H1 (cell line): ENCODE results near the gene HIP1. TPM values are rescaled to one million over a fixed set of nuclear protein-coding genes. Genes with fewer than 3 reads are reported as not detected.

ENCODE experiments used
- CTCF ChIA-PET: fragments of 300-600 bp; sonication (Branson Sonifier 250); formaldehyde crosslinking; loops from one replicate; lab custom pipeline; 2021; ENCODE audit not compliant: partially characterized antibody; lab: Charles Lee
- POLR2A ChIA-PET: fragments of 300-600 bp; sonication (Branson Sonifier 250); formaldehyde crosslinking; loops from one replicate; lab custom pipeline; 2021; ENCODE audit warnings: inconsistent platforms; ENCODE audit not compliant: partially characterized antibody; lab: Charles Lee
- DNase-seq, 2 experiments: peaks; one replicate each; pipeline versions ENCODE4 v3.0.0 to v3.0.0-alpha.2; 2010 to 2022; ENCODE audit warnings: low spot score in 2 of 2, low read depth in 1 of 2, mixed read lengths in 1 of 2
- FAIRE-seq: peaks from 2 replicates; lab custom pipeline; 2011; peaks lifted over from hg19 to GRCh38; lab: Jason Lieb, UNC
- H2AFZ ChIP-seq: 2 replicates; pipeline ENCODE4 v1.8.1; 2012; ENCODE audit warnings: low read length, inconsistent platforms
- H2AK5ac ChIP-seq: 2 replicates; pipeline ENCODE4 v1.6.1; 2013; ENCODE audit warnings: low read depth, low read length
- H2BK120ac ChIP-seq: replicated peaks from 2 replicates; pipeline ENCODE3; 2013; ENCODE audit warnings: low read depth, low read length, inconsistent platforms
- H2BK12ac ChIP-seq: 2 replicates; pipeline ENCODE4 v1.6.1; 2013; ENCODE audit warnings: low read depth, low read length
- H2BK15ac ChIP-seq: 2 replicates; pipeline ENCODE4 v1.6.1; 2013; ENCODE audit warnings: low read length
- H2BK20ac ChIP-seq: 2 replicates; pipeline ENCODE4 v1.6.1; 2013; ENCODE audit warnings: low read length
- H2BK5ac ChIP-seq: 2 replicates; pipeline ENCODE4 v1.6.1; 2013; ENCODE audit warnings: low read depth, low read length
- H3K14ac ChIP-seq: 2 replicates; pipeline ENCODE4 v1.6.1; 2013; ENCODE audit warnings: inconsistent platforms; ENCODE audit not compliant: insufficient read length
- H3K18ac ChIP-seq: 2 replicates; pipeline ENCODE4 v1.6.1; 2013; ENCODE audit warnings: low read length; ENCODE audit errors: extremely low read depth
- H3K23ac ChIP-seq: 2 replicates; pipeline ENCODE4 v1.6.1; 2013; ENCODE audit warnings: inconsistent platforms; ENCODE audit not compliant: insufficient read length
- H3K23me2 ChIP-seq: 2 replicates; pipeline ENCODE4 v1.6.1; 2013; ENCODE audit warnings: low read depth, low read length
- H3K27ac ChIP-seq: 2 replicates; pipeline ENCODE4 v1.6.1; 2011; ENCODE audit warnings: low read depth, low read length, inconsistent platforms
- H3K27me3 ChIP-seq, 4 experiments: replicated peaks in 1 of 4; 1 replicate in 1 of 4; 2 replicates in 3 of 4; pipeline versions ENCODE4 v1.6.1 to v1.8.1; 2011 to 2013; ENCODE audit warnings: low read length in 3 of 4, mild to moderate bottlenecking in 3 of 4, inconsistent platforms in 2 of 4, mixed read lengths in 2 of 4, moderate library complexity in 1 of 4; ENCODE audit not compliant: control insufficient read depth in 3 of 4, insufficient read depth in 3 of 4; ENCODE audit errors: extremely low read depth in 1 of 4
- H3K36me3 ChIP-seq, 4 experiments: 2 replicates each; pipeline versions ENCODE4 v1.6.1 to v1.8.1; 2011 to 2013; ENCODE audit warnings: mild to moderate bottlenecking in 4 of 4, low read length in 3 of 4, moderate library complexity in 2 of 4, control low read depth in 1 of 4, inconsistent platforms in 1 of 4; ENCODE audit not compliant: insufficient read depth in 4 of 4, control insufficient read depth in 2 of 4
- H3K4ac ChIP-seq: replicated peaks from 2 replicates; pipeline ENCODE3; 2013; ENCODE audit warnings: low read length, low read depth, mixed read lengths, inconsistent platforms; ENCODE audit not compliant: insufficient read length
- H3K4me1 ChIP-seq, 4 experiments: replicated peaks in 1 of 4; 1 replicate in 1 of 4; 2 replicates in 3 of 4; pipeline versions ENCODE4 v1.6.1 to v1.8.1; 2011 to 2013; ENCODE audit warnings: low read length in 3 of 4, inconsistent platforms in 2 of 4, mixed read lengths in 1 of 4; ENCODE audit not compliant: insufficient read depth in 4 of 4, control insufficient read depth in 3 of 4
- H3K4me2 ChIP-seq, 2 experiments: 2 replicates each; pipeline versions ENCODE4 v1.6.1 to v1.8.1; 2011 to 2013; ENCODE audit warnings: low read depth in 2 of 2, low read length in 2 of 2, control low read depth in 1 of 2, inconsistent platforms in 1 of 2, mild to moderate bottlenecking in 1 of 2; ENCODE audit not compliant: insufficient read depth in 1 of 2
- H3K4me3 ChIP-seq, 4 experiments: fragments of 200-600, 300-600 bp in 1 of 4; sonication (generic), shearing (Covaris generic), sonication (Bioruptor Twin) in 1 of 4; 2 replicates each; pipeline versions ENCODE4 v1.5.1 to v1.8.1; 2011 to 2016; ENCODE audit warnings: low read length in 4 of 4, low read depth in 3 of 4, control low read depth in 2 of 4, inconsistent platforms in 2 of 4, mild to moderate bottlenecking in 2 of 4, mixed read lengths in 1 of 4, moderate library complexity in 1 of 4; ENCODE audit not compliant: insufficient read depth in 2 of 4; ENCODE audit errors: extremely low read depth in 1 of 4
- H3K56ac ChIP-seq: replicated peaks from 2 replicates; pipeline ENCODE3; 2013; ENCODE audit warnings: low read depth, mild to moderate bottlenecking, mixed read lengths, low read length, inconsistent platforms; ENCODE audit not compliant: insufficient read length
- H3K79me1 ChIP-seq: 2 replicates; pipeline ENCODE4 v1.6.1; 2013; ENCODE audit warnings: low read depth, low read length, control low read depth
- H3K79me2 ChIP-seq, 2 experiments: 2 replicates each; pipeline versions ENCODE4 v1.6.1 to v1.8.1; 2012 to 2013; ENCODE audit warnings: low read length in 2 of 2, mild to moderate bottlenecking in 2 of 2, inconsistent platforms in 1 of 2; ENCODE audit not compliant: insufficient read depth in 2 of 2, control insufficient read depth in 1 of 2
- H3K9ac ChIP-seq, 4 experiments: replicated peaks in 1 of 4; 1 replicate in 1 of 4; 2 replicates in 3 of 4; pipeline versions ENCODE4 v1.6.1 to v1.8.1; 2011 to 2013; ENCODE audit warnings: low read depth in 3 of 4, low read length in 3 of 4, control low read depth in 2 of 4, mild to moderate bottlenecking in 2 of 4, moderate library complexity in 2 of 4, inconsistent platforms in 1 of 4; ENCODE audit errors: extremely low read depth in 1 of 4
- H3K9me3 ChIP-seq, 2 experiments: 2 replicates each; pipeline versions ENCODE4 v1.6.1 to v1.8.1; 2012 to 2013; ENCODE audit warnings: mild to moderate bottlenecking in 2 of 2, moderate library complexity in 2 of 2, control low read depth in 1 of 2, inconsistent platforms in 1 of 2, low read depth in 1 of 2, low read length in 1 of 2, mixed read lengths in 1 of 2; ENCODE audit not compliant: insufficient read depth in 2 of 2
- H4K20me1 ChIP-seq, 2 experiments: replicated peaks in 1 of 2; 2 replicates each; pipeline versions ENCODE3 to v1.8.1; 2011 to 2013; ENCODE audit warnings: inconsistent platforms in 2 of 2, low read length in 2 of 2, mild to moderate bottlenecking in 1 of 2; ENCODE audit not compliant: insufficient read depth in 2 of 2, control insufficient read depth in 1 of 2
- H4K5ac ChIP-seq: 2 replicates; pipeline ENCODE4 v1.6.1; 2013; ENCODE audit warnings: low read length, low read depth, mixed read lengths, inconsistent platforms; ENCODE audit not compliant: insufficient read length
- H4K8ac ChIP-seq: 2 replicates; pipeline ENCODE4 v1.8.0; 2013; ENCODE audit warnings: mild to moderate bottlenecking, moderate library complexity, low read length, inconsistent platforms; ENCODE audit not compliant: insufficient read depth; ENCODE audit errors: extremely low read depth
- H4K91ac ChIP-seq: replicated peaks from 2 replicates; pipeline ENCODE3; 2013; ENCODE audit warnings: low read length, mixed read lengths, inconsistent platforms; ENCODE audit not compliant: insufficient read length
- CREB1 ChIP-seq: IDR thresholded peaks from 2 replicates; pipeline ENCODE4 v1.6.1; 2012; ENCODE audit warnings: inconsistent platforms
- POLR2AphosphoS5 ChIP-seq: IDR thresholded peaks from 2 replicates; pipeline ENCODE4 v1.6.1; 2011; ENCODE audit warnings: low read depth, low read length
- RAD21 ChIP-seq, 2 experiments: IDR thresholded peaks in 1 of 2; conservative IDR thresholded peaks in 1 of 2; 2 replicates each; pipeline ENCODE4 v1.6.1; 2011; ENCODE audit warnings: low read depth in 2 of 2, low read length in 2 of 2, improper control_type of control experiment in 1 of 2, inconsistent platforms in 1 of 2, mild to moderate bottlenecking in 1 of 2, moderate library complexity in 1 of 2
- SIX5 ChIP-seq: IDR thresholded peaks from 2 replicates; pipeline ENCODE4 v1.6.1; 2011; ENCODE audit warnings: mild to moderate bottlenecking, low read depth, low read length
- SP2 ChIP-seq: IDR thresholded peaks from 2 replicates; pipeline ENCODE4 v1.6.1; 2012; ENCODE audit warnings: mild to moderate bottlenecking, low read length, inconsistent platforms
- TAF1 ChIP-seq: IDR thresholded peaks from 2 replicates; pipeline ENCODE4 v1.6.1; 2011; ENCODE audit warnings: mild to moderate bottlenecking, low read depth, low read length
- TBP ChIP-seq: IDR thresholded peaks from 2 replicates; pipeline ENCODE4 v1.6.1; 2011; ENCODE audit warnings: low read depth, low read length, improper control_type of control experiment
- USF2 ChIP-seq: IDR thresholded peaks from 2 replicates; pipeline ENCODE4 v1.6.1; 2011; ENCODE audit warnings: low read length, improper control_type of control experiment
- WGBS, 2 experiments: shearing (Covaris generic) in 1 of 2; methylation state at CpG; one replicate each; pipeline versions ENCODE4 v1.1.6 to v1.1.7; 2013 to 2015; ENCODE audit warnings: low lambda C conversion rate in 2 of 2, mixed read lengths in 2 of 2, inconsistent platforms in 1 of 2, low coverage in 1 of 2, missing lambda C conversion rate in 1 of 2; ENCODE audit not compliant: insufficient replicate concordance in 2 of 2, insufficient coverage in 1 of 2, insufficient read length in 1 of 2; ENCODE audit errors: extremely low coverage in 1 of 2, missing lambda C conversion rate in 1 of 2; 5-methylcytosine and 5-hydroxymethylcytosine counted together
- polyA plus RNA-seq, 7 experiments: library from polyadenylated mRNA; depleted of rRNA in 3 of 7; stranded (reverse) in 5 of 7; unstranded in 2 of 7; fragments of >200 nt in 5 of 7; fragments of 200-250 nt in 2 of 7; gene quantifications; 1 replicate in 5 of 7; 2 replicates in 1 of 7; 4 replicates in 1 of 7; pipeline versions ENCODE4 v1.2.1 to v1.2.3, GENCODE V29; 2011 to 2013; ENCODE audit warnings: missing spikeins in 2 of 7, mixed read lengths in 2 of 7
- total RNA-seq: library from RNA; stranded (reverse); fragmentation: NEBNext Ultra II Directional; extraction: Animal tissue kit (Norgen Biotek cat#: 25700); gene quantifications from 2 replicates; pipeline ENCODE4 v1.2.1, GENCODE V29; 2021

The HIP1 gene
- total and polyA plus RNA-seq, 2 of the 8 experiments (the other 6 are each of a cell fraction or from before 2014, with no cell fraction given): 51.8 to 108 TPM

DNA sequence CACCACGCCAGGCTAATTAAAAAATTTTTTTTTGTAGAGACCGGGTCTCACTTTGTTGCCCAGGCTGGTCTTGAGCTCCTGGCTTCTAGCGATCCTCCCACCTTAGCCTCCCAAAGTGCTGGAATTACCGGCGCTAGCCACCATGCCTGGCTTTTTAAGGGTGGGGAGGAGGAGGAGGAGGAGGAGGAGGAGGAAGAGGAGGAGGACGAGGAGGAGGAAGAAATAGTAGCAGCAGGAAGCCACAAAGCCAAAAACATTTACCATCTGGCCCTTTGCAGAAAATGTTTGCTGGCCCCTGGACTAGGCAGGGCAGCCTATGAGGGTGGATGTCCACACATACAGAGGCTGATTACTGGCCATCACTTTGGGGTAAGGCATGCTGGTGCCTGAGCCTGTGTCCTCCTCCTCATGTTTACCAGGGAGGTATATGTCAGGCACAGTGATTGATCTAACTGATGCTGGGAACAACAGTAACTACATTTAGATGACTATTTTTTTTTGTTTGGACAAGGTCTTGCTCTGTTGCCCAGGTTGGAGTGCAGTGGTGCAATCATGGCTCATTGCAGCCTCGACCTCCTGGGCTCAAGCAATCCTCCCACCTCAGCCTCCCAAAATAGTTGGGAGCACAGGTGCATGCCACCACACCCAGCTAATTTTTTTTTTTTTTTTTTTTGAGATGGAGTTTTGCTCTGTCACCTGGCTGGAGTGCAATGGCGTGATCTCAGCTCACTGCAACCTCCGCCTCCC is 122.1 kb downstream of the HIP1 start:
- Histone ChIP-seq H3K36me3 (peaks cover 0 to 15% (median 0%) of the 10 kb centered on the region in 4 experiments; a peak in 2 of 8 replicates), H2BK20ac (no peak overlapping the region), H3K4ac (no peak overlapping the region), H3K56ac (no peak overlapping the region), H3K18ac (no peak overlapping the region), H3K27me3 (no peaks in the 10 kb centered on the region), H2BK12ac (no peak overlapping the region), H4K5ac (no peak overlapping the region), H2AFZ (no peak overlapping the region), H3K23ac (no peak overlapping the region), H3K79me1 (peaks cover 13% of the 10 kb centered on the region), H4K91ac (no peak overlapping the region), H3K9ac (no peak overlapping the region), H2BK15ac (no peak overlapping the region), H4K8ac (no peak overlapping the region), H3K23me2 (no peaks in the 10 kb centered on the region), H4K20me1 (peaks cover 4 to 14% of the 10 kb centered on the region in 2 experiments), H3K79me2 (peaks cover 0 to 39% of the 10 kb centered on the region in 2 experiments; a peak in 2 of 4 replicates), H2AK5ac (no peak overlapping the region), H2BK120ac (no peak overlapping the region), H3K4me3 (no peak overlapping the region), H3K9me3 (no peaks in the 10 kb centered on the region), H3K27ac (no peak overlapping the region), H3K4me2 (no peak overlapping the region), H3K4me1 (peaks cover 0 to 8% (median 4%) of the 10 kb centered on the region in 4 experiments; a peak in 4 of 7 replicates), H2BK5ac (no peak overlapping the region; the same call in 1 of the 2 replicates), H3K14ac (no peak overlapping the region)
- CTCF ChIA-PET: interaction anchor here (0.6 to 1.6 kb wide), 3 partner anchors 146 to 404 kb away, joined by 3 read pairs; no protein-coding TSS in a partner anchor
- TF ChIP-seq TBP (no peak), SP2 (no peak), SIX5 (no peak), CREB1 (no peak), RAD21 (IDR thresholded peaks at IDR 0.05 in 1 of 2, conservative IDR thresholded peaks at IDR 0.05 in 1 of 2; ENCODE audit: low read depth in 2 of 2, low read length in 2 of 2) (no peak), POLR2AphosphoS5 (no peak), USF2 (no peak), TAF1 (no peak)
- no peak for DNase-seq
- WGBS, 2 experiments: 97% methylated on average over 7 of the region's 9 CpGs; no CpG with 5 or more reads in 1 of the 2 experiments
- FAIRE-seq: no peak
- POLR2A ChIA-PET: interaction anchor here (0.7 to 9.8 kb wide), 4 partner anchors 11 to 23 kb away, joined by 3 to 122 read pairs (median 4); no protein-coding TSS in a partner anchor
